ENCODE measurements around the gene KIF26B. TPM values are rescaled to one million over a fixed set of nuclear protein-coding genes. Genes with fewer than 3 reads are reported as not detected.

KIF26B gene
- total and polyA plus RNA-seq, 10 of the 15 experiments (the other 5 are each of a cell fraction or from before 2014, with no cell fraction given): 0.35 to 11.6 (median 2.2) TPM

DNA sequence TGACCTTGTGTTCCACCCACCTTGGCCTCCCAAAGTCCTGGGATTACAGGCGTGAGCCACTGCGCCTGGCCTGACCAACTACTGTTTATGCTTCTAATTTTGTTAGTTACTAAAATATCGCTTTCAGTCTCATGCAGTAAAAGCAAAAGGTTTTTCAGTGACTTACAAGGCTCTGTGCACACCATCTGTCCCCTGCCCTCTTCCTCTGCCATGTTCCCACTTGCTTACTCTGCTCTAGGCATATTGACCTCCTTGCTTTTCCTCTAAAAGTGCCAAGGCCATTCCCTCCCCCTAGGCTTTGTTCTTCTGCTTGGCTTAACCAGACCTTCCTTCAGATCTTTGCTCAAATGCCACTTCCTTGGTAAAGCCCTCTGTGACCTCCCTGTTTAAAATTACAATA lies 276.9 kb downstream of the KIF26B start:
- Histone ChIP-seq H3K4me2 (ENCODE audit: control insufficient read depth, insufficient read depth) (no peak overlapping the region), H3K4me1 (ENCODE audit: control insufficient read depth, insufficient read depth, low read length) (no peaks in the 10 kb centered on the region), H3K4me3 (no peak overlapping the region), H3K27ac (ENCODE audit: control insufficient read depth, insufficient read depth) (no peak overlapping the region), H3K9me3 (replicated peaks; ENCODE audit: control insufficient read depth, insufficient read depth, low read length) (no peaks in the 10 kb centered on the region), H2AFZ (ENCODE audit: control insufficient read depth, low read depth, low read length) (no peak overlapping the region), H3K79me2 (ENCODE audit: control insufficient read depth, insufficient read depth, low read length) (no peaks in the 10 kb centered on the region), H3K9ac (ENCODE audit: control insufficient read depth, insufficient read depth, low read length) (no peak overlapping the region), H4K20me1 (ENCODE audit: control insufficient read depth, insufficient read depth) (no peaks in the 10 kb centered on the region), H3K27me3 (replicated peaks in 1 of 2; ENCODE audit: control insufficient read depth in 2 of 2, insufficient read depth in 2 of 2, low read length in 1 of 2) (no peaks in the 10 kb centered on the region; a peak in 1 of 4 replicates), H3K36me3 (ENCODE audit: control insufficient read depth in 2 of 2, insufficient read depth in 2 of 2, low read length in 1 of 2) (no peaks in the 10 kb centered on the region)
- 87% methylated on average over 3 of the region's 3 CpGs for WGBS (ENCODE audit: insufficient coverage, insufficient replicate concordance, low lambda C conversion rate, missing lambda C conversion rate)
- FAIRE-seq: no peak
- ChIA-PET SMC1A (ENCODE audit: uncharacterized antibody, unreplicated experiment) (no interaction called here), CTCF (no interaction called here), POLR2A (no interaction called here), RAD21 (ENCODE audit: unreplicated experiment) (no interaction called here)
- DNase-seq (ENCODE audit: low read depth, low spot score): no peak
- intact Hi-C loops (cut with micrococcal nuclease; ENCODE audit: unreplicated experiment) (no loop called here), in situ Hi-C loops (cut with MboI) (no loop called here)
- ATAC-seq: no peak
- no TSS peak for BruUV-seq (replicated peaks)
- TF ChIP-seq RFX5 (IDR thresholded peaks at IDR 0.05; ENCODE audit: low read depth, low read length) (no peak), ZBTB40 (IDR thresholded peaks at IDR 0.05; ENCODE audit: borderline replicate concordance) (no peak), CHD4 (IDR thresholded peaks at IDR 0.05) (no peak), NBN (IDR thresholded peaks at IDR 0.05) (no peak), ZNF622 (IDR thresholded peaks at IDR 0.05) (no peak), EED (IDR thresholded peaks at IDR 0.05; ENCODE audit: low read depth) (no peak), STAT1 (conservative IDR thresholded peaks at IDR 0.05) (no peak), RB1 (IDR thresholded peaks at IDR 0.05; ENCODE audit: borderline replicate concordance) (no peak), ZNF384 (IDR thresholded peaks at IDR 0.05; ENCODE audit: borderline replicate concordance, low read depth, low read length) (no peak)
- TF ChIP-seq, protein P1, sequence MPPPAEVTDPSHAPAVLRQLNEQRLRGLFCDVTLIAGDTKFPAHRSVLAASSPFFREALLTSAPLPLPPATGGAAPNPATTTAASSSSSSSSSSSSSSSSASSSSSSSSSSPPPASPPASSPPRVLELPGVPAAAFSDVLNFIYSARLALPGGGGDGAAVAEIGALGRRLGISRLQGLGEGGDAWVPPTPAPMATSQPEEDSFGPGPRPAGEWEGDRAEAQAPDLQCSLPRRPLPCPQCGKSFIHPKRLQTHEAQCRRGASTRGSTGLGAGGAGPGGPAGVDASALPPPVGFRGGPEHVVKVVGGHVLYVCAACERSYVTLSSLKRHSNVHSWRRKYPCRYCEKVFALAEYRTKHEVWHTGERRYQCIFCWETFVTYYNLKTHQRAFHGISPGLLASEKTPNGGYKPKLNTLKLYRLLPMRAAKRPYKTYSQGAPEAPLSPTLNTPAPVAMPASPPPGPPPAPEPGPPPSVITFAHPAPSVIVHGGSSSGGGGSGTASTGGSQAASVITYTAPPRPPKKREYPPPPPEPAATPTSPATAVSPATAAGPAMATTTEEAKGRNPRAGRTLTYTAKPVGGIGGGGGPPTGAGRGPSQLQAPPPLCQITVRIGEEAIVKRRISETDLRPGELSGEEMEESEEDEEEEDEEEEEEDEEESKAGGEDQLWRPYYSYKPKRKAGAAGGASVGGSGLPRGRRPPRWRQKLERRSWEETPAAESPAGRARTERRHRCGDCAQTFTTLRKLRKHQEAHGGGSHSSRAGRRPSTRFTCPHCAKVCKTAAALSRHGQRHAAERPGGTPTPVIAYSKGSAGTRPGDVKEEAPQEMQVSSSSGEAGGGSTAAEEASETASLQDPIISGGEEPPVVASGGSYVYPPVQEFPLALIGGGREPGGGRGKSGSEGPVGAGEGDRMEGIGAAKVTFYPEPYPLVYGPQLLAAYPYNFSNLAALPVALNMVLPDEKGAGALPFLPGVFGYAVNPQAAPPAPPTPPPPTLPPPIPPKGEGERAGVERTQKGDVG (CRISPR knock-in tag; IDR thresholded peaks at IDR 0.05): no peak
- TF ChIP-seq, protein P2, sequence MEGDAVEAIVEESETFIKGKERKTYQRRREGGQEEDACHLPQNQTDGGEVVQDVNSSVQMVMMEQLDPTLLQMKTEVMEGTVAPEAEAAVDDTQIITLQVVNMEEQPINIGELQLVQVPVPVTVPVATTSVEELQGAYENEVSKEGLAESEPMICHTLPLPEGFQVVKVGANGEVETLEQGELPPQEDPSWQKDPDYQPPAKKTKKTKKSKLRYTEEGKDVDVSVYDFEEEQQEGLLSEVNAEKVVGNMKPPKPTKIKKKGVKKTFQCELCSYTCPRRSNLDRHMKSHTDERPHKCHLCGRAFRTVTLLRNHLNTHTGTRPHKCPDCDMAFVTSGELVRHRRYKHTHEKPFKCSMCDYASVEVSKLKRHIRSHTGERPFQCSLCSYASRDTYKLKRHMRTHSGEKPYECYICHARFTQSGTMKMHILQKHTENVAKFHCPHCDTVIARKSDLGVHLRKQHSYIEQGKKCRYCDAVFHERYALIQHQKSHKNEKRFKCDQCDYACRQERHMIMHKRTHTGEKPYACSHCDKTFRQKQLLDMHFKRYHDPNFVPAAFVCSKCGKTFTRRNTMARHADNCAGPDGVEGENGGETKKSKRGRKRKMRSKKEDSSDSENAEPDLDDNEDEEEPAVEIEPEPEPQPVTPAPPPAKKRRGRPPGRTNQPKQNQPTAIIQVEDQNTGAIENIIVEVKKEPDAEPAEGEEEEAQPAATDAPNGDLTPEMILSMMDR (IDR thresholded peaks at IDR 0.05 in 2 of 3, conservative IDR thresholded peaks at IDR 0.05 in 1 of 3; ENCODE audit: control insufficient read depth in 2 of 3, extremely low read depth in 1 of 3, insufficient read depth in 1 of 3, low read depth in 3 of 3, low read length in 3 of 3): no peak
- TF ChIP-seq, protein P3, sequence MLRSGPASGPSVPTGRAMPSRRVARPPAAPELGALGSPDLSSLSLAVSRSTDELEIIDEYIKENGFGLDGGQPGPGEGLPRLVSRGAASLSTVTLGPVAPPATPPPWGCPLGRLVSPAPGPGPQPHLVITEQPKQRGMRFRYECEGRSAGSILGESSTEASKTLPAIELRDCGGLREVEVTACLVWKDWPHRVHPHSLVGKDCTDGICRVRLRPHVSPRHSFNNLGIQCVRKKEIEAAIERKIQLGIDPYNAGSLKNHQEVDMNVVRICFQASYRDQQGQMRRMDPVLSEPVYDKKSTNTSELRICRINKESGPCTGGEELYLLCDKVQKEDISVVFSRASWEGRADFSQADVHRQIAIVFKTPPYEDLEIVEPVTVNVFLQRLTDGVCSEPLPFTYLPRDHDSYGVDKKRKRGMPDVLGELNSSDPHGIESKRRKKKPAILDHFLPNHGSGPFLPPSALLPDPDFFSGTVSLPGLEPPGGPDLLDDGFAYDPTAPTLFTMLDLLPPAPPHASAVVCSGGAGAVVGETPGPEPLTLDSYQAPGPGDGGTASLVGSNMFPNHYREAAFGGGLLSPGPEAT (IDR thresholded peaks at IDR 0.05; ENCODE audit: low read depth): no peak
- TF ChIP-seq, protein P4, sequence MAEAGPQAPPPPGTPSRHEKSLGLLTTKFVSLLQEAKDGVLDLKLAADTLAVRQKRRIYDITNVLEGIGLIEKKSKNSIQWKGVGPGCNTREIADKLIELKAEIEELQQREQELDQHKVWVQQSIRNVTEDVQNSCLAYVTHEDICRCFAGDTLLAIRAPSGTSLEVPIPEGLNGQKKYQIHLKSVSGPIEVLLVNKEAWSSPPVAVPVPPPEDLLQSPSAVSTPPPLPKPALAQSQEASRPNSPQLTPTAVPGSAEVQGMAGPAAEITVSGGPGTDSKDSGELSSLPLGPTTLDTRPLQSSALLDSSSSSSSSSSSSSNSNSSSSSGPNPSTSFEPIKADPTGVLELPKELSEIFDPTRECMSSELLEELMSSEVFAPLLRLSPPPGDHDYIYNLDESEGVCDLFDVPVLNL (IDR thresholded peaks at IDR 0.05; ENCODE audit: low read depth, low read length): no peak
